Cortex of kidney (tissue), 1 donor: ENCODE data around the gene RAP1GAP2.
"Not testable (repeated sequence)": the region's sequence is repeated elsewhere in the genome, so short reads cannot be mapped to it uniquely, and the experiment has no call there.

ENCODE experiments used
- DNase-seq: peaks from one replicate; lab custom pipeline; 2025; lab: John Stamatoyannopoulos, UW

RAP1GAP2 gene

DNA sequence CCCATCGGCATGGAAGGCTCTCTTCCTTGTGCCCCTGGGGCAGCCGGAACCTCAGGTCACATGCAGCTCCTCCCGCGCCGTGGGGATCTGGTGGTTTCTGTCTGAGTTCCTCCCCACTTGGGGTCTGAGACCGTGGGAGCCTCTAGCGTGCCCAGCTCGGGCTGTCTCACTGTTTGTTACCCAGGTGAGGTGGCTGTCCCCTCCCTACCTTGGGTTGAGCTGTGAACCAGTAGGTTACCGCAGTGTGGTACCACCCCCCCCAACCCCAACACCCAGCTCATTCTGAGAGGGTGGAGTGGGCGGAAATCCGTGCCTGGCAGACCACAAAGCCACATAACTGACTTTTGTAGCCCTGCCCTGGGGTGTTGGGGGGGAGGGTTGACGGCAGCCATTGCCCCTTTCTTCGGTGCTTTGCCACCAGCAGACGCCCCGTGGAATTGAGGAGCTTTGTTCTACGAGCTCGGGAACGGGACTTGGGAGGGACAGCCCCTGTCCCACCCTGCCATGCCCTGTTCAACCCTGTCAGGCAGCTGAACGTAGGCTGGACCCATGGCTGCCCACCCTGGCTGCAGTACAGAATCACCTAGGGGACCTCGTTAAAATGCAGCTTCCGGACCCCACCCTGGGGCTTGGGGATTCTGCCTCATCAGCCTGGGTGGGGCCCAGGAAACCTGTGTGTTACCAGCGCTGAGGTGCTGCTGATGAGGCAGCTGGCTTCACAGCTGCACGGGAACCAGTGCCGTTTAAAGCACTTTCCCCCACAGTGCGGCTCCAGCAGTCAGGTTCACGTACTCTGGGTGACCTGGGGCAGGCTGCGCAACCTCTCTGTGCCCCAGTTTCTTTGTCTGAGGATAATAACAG, 18.5 kb downstream of the RAP1GAP2 start:
- no peak for DNase-seq

- DNase-seq, result no peak
Measured at GRCh38 chr17:2815781-2816185, 19.5 kb downstream of the RAP1GAP2 start.

- no peak for DNase-seq
Measured at GRCh38 chr17:2816688-2817087, 20.4 kb downstream of the RAP1GAP2 start.

DNA sequence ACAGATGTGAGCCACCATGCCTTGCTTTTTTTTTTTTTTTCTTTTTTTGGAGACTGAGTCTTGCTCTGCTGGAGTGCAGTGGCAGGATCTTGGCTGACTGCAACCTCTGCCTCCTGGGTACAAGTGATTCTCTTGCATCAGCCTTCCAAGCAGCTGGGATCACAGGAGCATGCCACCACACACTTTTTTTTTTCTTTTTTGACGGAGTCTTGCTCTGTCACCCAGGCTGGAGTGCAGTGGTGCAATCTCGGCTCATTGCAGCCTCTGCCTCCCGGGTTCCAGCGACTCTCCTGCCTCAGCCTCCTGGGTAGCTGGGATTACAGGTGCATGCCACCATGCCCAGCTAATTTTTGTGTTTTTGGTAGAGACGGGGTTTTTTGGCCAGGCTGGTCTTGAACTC, 23.1 kb downstream of the RAP1GAP2 start:
- DNase-seq, result not testable (repeated sequence)

GRCh38 chr17:2819921-2820501, 23.8 kb downstream of the RAP1GAP2 start:
- no peak for DNase-seq

DNA sequence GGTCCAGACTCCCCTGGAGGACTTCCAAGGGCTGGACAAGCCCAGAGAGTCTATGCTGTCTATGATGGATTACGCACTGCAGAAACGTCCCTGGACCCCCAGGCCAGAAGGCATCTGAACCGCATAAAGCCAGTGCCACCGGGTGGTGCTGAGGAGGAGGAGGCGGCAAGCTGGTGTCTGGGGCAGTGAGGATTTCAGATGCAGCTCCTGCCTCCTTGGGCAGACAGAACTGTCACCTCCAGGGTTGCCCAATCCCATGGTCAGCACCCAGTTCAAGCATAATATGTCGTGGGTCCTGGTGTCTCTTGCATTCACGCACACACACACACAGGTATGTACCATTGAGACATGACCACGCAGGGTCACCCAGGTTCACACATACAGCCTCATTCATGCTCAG, 25.6 kb downstream of the RAP1GAP2 start:
- DNase-seq, result no peak

DNA sequence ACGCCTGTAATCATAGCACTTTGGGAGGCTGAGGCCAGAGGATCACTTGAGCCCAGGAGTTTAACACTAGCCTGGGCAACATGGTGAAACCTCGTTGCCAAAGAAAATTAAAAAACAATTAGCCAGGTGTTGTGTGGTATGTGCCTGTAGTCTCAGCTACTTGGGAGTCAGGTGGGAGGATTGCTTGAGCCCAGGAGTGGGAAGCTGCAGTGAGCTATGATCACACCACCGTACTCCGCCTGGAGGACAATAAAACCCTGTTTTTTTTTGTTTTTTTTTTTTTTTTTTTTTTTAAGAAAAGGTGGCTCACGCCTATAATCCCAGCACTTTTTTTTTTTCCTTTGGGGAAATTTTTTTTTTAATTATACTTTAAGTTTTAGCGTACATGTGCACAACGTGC, 26.1 kb downstream of the RAP1GAP2 start:
- no peak for DNase-seq

DNA sequence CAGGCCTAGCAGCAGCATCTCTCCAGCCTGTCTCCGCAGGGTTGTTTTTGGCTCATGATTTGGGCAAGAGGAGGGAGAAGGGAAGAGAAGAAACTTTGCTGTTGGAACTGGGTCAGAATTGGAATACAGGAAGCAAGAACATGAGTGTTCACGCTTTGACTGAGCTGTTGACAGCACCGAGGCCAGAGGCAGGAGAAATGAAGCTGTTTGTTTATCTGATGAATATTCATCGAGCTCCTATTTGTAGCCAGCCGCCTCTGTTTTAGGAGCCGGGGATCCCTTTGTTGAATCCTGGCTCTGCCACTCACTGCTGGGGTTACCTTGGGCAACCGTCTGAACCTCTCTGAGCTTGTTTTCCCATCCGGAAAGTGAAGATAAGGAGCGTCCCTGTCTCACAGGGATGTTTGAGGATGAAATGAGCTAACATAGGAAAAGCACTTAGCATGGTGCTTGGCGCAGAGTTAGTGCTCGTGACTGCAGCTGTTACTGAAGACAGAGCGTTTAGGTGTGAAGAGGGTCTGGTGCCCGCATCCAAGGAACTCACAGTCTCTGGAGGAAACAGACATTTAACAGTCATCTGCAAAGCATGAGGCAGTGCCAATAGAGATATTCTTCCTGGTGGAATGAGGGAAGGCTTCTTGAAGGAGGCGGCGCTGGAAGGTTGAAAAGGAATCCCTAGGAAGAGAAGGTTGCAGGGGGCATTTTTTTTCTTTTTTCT, 29.2 kb downstream of the RAP1GAP2 start:
- DNase-seq, result no peak

GRCh38 chr17:2828397-2829038, 32.3 kb downstream of the RAP1GAP2 start:
- DNase-seq, result no peak

GRCh38 chr17:2830678-2831077, 34.4 kb downstream of the RAP1GAP2 start:
- no peak for DNase-seq

GRCh38 chr17:2835780-2836179, 39.5 kb downstream of the RAP1GAP2 start:
- DNase-seq, result no peak

GRCh38 chr17:2837147-2837561, 40.9 kb downstream of the RAP1GAP2 start:
- no peak for DNase-seq

GRCh38 chr17:2841606-2842005, 45.4 kb downstream of the RAP1GAP2 start:
- DNase-seq, result no peak

DNA sequence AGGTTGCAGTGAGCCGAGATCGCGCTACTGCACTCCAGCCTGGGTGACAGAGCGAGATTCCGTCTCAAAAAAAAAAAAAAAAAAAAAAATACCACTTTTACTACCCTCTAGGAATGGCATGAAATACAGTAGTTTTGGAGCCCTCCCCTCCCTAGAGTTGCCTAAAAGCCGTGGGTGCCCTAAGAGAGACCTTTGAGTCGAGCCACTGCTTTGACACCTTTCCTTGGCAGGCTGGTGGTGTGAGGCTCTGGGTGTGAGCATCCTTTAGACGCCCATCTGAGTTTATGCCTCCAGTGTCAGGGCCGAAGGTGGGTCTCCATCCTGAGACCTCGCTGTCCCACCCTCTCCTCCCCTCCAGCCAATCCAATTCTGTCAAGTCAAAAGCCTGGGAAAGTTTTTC, 46.2 kb downstream of the RAP1GAP2 start:
- no peak for DNase-seq

DNA sequence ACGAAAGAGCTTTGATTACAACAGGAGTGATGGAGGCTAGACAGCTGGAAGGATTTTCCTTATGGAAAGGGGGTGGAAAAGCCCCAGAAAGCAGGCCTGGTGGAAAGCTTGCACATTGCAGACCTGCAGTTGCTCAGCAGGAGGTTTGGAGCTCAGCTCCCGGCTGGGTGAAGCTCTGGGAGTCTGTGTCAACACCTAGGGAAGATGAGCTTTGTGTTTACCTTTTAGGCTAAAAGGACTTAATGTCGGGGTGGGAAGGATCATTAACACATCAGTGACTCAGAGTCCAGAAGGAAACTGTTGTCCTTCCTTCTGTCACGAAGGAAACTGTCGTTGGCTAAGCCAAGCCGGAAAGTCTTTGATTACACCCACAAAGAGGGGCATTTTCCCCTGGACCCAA, 48.2 kb downstream of the RAP1GAP2 start:
- no peak for DNase-seq

- no peak for DNase-seq
Measured at GRCh38 chr17:2847381-2848333, 51.4 kb downstream of the RAP1GAP2 start.

- no peak for DNase-seq
Measured at GRCh38 chr17:2849327-2849670, 53.1 kb downstream of the RAP1GAP2 start.

DNA sequence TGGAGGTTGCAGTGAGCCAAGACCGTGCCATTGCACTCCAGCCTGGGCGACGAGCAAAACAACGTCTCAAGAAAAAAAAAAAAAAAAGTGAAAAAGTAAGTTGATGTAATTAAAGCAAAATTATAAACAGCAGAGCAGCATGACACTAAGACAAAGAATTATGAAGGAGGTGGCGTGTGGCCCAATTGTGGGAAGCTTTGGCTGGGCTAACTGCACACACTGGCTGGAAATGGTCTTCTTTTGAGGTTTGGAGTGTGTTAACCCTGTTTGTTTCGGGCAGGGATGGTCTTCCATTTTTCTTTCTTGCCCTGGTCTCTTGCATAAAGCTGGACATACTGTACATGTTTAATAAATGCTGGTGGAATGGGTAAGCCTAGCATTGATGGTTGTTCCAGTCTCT, 54.8 kb downstream of the RAP1GAP2 start:
- DNase-seq, result no peak

GRCh38 chr17:2851615-2852014, 55.4 kb downstream of the RAP1GAP2 start:
- DNase-seq, result no peak

- DNase-seq, result no peak
Measured at GRCh38 chr17:2852221-2852620, 56.0 kb downstream of the RAP1GAP2 start.

DNA sequence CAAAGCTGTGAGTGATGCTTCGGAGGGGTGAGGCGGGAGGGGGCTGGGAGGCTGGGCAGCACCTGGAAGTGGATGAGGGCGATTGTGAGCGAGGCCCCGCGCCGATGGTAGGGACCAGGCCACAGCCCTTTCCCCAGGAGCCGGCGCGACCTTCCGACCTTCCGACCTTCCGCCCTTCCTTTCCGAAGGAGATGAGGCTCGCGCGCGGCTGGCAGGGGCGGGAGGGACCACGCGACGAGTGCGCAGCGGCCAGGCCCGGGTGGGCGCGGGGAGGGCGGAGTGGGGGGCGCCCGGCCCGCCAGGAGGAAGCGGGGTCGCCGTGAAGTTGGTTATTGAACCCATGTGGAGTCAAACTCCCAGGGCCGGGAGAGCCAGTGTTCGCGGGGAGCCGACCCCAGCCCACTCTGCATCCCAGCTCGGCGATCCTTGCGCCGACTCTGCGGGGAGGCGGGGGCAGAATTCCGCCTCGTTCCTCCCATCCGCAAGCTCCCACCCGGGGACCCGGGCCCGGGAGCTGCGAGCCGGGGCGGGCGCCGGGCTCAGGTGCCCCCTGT, 56.6 kb downstream of the RAP1GAP2 start:
- DNase-seq, result no peak
